HepG2 (cell line): Measurements from ENCODE around the gene UBASH3A. TPM values are rescaled to one million over a fixed set of nuclear protein-coding genes. Genes with fewer than 3 reads are reported as not detected.

Experiments
- ATAC-seq: fragments of 200-7000 bp; cut with Tn5 transposase; 3 replicates; pipeline ENCODE4 v1.9.1; 2020; ENCODE audit warnings: mild to moderate bottlenecking, moderate library complexity
- BruUV-seq: library from RNA; stranded (reverse); fragments of 400-500 nt; replicated peaks from 2 replicates; lab custom pipeline; 2021; lab: Mats Ljungman, UMichigan
- CTCF ChIA-PET: fragments of 300-600 bp; formaldehyde crosslinking; extraction: SDS; loops from one replicate; lab custom pipeline; 2021; ENCODE audit warnings: low total read pairs, inconsistent platforms, low intra/inter-chr PET ratio; lab: Yijun Ruan, JAX
- POLR2A ChIA-PET: fragments of 350-600 bp; sonication (Branson Sonifier 250); formaldehyde crosslinking; loops from one replicate; lab custom pipeline; 2020; ENCODE audit warnings: antibody characterized with exemption, inconsistent platforms; lab: Yijun Ruan, JAX
- DNase-seq: peaks from one replicate; pipeline ENCODE4 v3.0.0-alpha.2; 2015; ENCODE audit warnings: low spot score
- FAIRE-seq: peaks from 3 replicates; lab custom pipeline; 2011; peaks lifted over from hg19 to GRCh38; lab: Jason Lieb, UNC
- H2AFZ ChIP-seq: one replicate; pipeline ENCODE4 v1.6.1; 2011; ENCODE audit warnings: low read length, inconsistent platforms
- H3K27ac ChIP-seq: fragments of 300-600 bp; 3 replicates; pipeline ENCODE4 v1.8.0; 2011; ENCODE audit warnings: mixed run types, mild to moderate bottlenecking, mixed read lengths, low read length, inconsistent platforms; ENCODE audit not compliant: insufficient read depth; ENCODE audit errors: extremely low read length
- H3K27me3 ChIP-seq, 2 experiments: fragments of 200-600 bp in 1 of 2; 2 replicates in 1 of 2; 3 replicates in 1 of 2; pipeline versions ENCODE4 v1.6.0 to v1.8.0; 2011; ENCODE audit warnings: low read length in 2 of 2, mild to moderate bottlenecking in 2 of 2, moderate library complexity in 2 of 2, inconsistent platforms in 1 of 2; ENCODE audit not compliant: insufficient read depth in 2 of 2, control insufficient read depth in 1 of 2
- H3K36me3 ChIP-seq, 2 experiments: fragments of 200-600 bp in 1 of 2; replicated peaks in 1 of 2; 2 replicates in 1 of 2; 3 replicates in 1 of 2; pipeline versions ENCODE4 v1.5.1 to v1.8.0; 2011; ENCODE audit warnings: low read length in 2 of 2, inconsistent platforms in 1 of 2; ENCODE audit not compliant: insufficient read depth in 2 of 2, control insufficient read depth in 1 of 2
- H3K4me1 ChIP-seq: 2 replicates; pipeline ENCODE4 v1.5.1; 2012; ENCODE audit warnings: low read length, inconsistent platforms; ENCODE audit not compliant: insufficient read depth
- H3K4me2 ChIP-seq: 2 replicates; pipeline ENCODE4 v1.6.0; 2011; ENCODE audit warnings: low read depth, low read length, inconsistent platforms
- H3K4me3 ChIP-seq, 3 experiments: fragments of 200-600 bp in 1 of 3; sonication (generic), shearing (Covaris generic) in 1 of 3; replicated peaks in 1 of 3; 2 replicates each; pipeline ENCODE4 v1.5.1; 2011 to 2016; ENCODE audit warnings: low read length in 3 of 3, inconsistent platforms in 2 of 3, low read depth in 2 of 3, mild to moderate bottlenecking in 2 of 3, control low read depth in 1 of 3, mixed read lengths in 1 of 3; ENCODE audit not compliant: insufficient read depth in 1 of 3
- H3K79me2 ChIP-seq: one replicate; pipeline ENCODE4 v1.6.1; 2011; ENCODE audit warnings: low read length, inconsistent platforms; ENCODE audit not compliant: insufficient read depth
- H3K9ac ChIP-seq: 2 replicates; pipeline ENCODE4 v1.6.0; 2011; ENCODE audit warnings: mild to moderate bottlenecking, low read depth, low read length, inconsistent platforms; ENCODE audit not compliant: insufficient read depth
- H3K9me3 ChIP-seq: 2 replicates; pipeline ENCODE4 v1.5.1; 2012; ENCODE audit warnings: mild to moderate bottlenecking, low read length
- H4K20me1 ChIP-seq: 2 replicates; pipeline ENCODE4 v1.6.0; 2011; ENCODE audit warnings: inconsistent platforms, mild to moderate bottlenecking, low read length, moderate library complexity; ENCODE audit not compliant: insufficient read depth
- ATF7 ChIP-seq, 2 experiments: fragments of 450-650 bp in 1 of 2; sonication (generic) in 1 of 2; formaldehyde crosslinking in 1 of 2; IDR thresholded peaks; 2 replicates each; pipeline versions ENCODE4 v1.4.0 to v1.6.1; 2016 to 2020; ENCODE audit warnings: antibody characterized with exemption in 1 of 2, mild to moderate bottlenecking in 1 of 2, missing genetic modification reagents in 1 of 2
- HOXA3 ChIP-seq: sonication (generic); formaldehyde crosslinking; IDR thresholded peaks from 2 replicates; pipeline ENCODE4 v1.5.0; 2020; ENCODE audit warnings: missing genetic modification reagents
- MEIS2 ChIP-seq: sonication (generic); formaldehyde crosslinking; IDR thresholded peaks from 2 replicates; pipeline ENCODE4 v1.9.0; 2021; ENCODE audit warnings: mild to moderate bottlenecking, missing genetic modification reagents
- MIER3 ChIP-seq: IDR thresholded peaks from 2 replicates; pipeline ENCODE4 v1.6.1; 2016; ENCODE audit warnings: missing compliant biosample characterization, borderline replicate concordance
- MLLT10 ChIP-seq: sonication (generic); formaldehyde crosslinking; IDR thresholded peaks from 2 replicates; pipeline ENCODE4 v1.4.0; 2020; ENCODE audit warnings: missing genetic modification reagents
- NFKB2 ChIP-seq: sonication (generic); formaldehyde crosslinking; IDR thresholded peaks from 2 replicates; pipeline ENCODE4 v1.4.0; 2020; ENCODE audit warnings: missing genetic modification reagents, borderline replicate concordance
- PHF8 ChIP-seq: sonication (generic); formaldehyde crosslinking; IDR thresholded peaks from 2 replicates; pipeline ENCODE4 v1.5.0; 2020; ENCODE audit warnings: missing genetic modification reagents
- TBX3 ChIP-seq: fragments of 450-650 bp; IDR thresholded peaks from 2 replicates; pipeline ENCODE4 v1.6.1; 2017; ENCODE audit warnings: antibody characterized with exemption, mild to moderate bottlenecking, inconsistent platforms, borderline replicate concordance
- ZNF446 ChIP-seq: sonication (generic); formaldehyde crosslinking; IDR thresholded peaks from 2 replicates; pipeline ENCODE4 v1.5.0; 2020; ENCODE audit warnings: mild to moderate bottlenecking, missing genetic modification reagents
- ZNF567 ChIP-seq: sonication (generic); formaldehyde crosslinking; IDR thresholded peaks from 2 replicates; pipeline ENCODE4 v1.8.1; 2023; ENCODE audit warnings: mild to moderate bottlenecking, missing genetic modification reagents, borderline replicate concordance
- ZNF768 ChIP-seq: sonication (generic); formaldehyde crosslinking; IDR thresholded peaks from 2 replicates; pipeline ENCODE4 v1.4.0; 2020; ENCODE audit warnings: missing genetic modification reagents
- ZNF782 ChIP-seq: sonication (generic); formaldehyde crosslinking; IDR thresholded peaks from 2 replicates; pipeline ENCODE4 v1.4.0; 2020; ENCODE audit warnings: missing genetic modification reagents, mild to moderate bottlenecking, borderline replicate concordance
- ZNF879 ChIP-seq: sonication (generic); formaldehyde crosslinking; IDR thresholded peaks from 2 replicates; pipeline ENCODE4 v1.8.1; 2023; ENCODE audit warnings: missing genetic modification reagents
- WGBS: methylation state at CpG from one replicate; pipeline ENCODE4 v1.1.6; 2017; ENCODE audit warnings: low lambda C conversion rate; 5-methylcytosine and 5-hydroxymethylcytosine counted together
- in situ Hi-C: cut with HindIII; loops from 2 replicates; pipeline ENCODE4 v1.10.0; 2017; ENCODE audit warnings: low pct_unique_long_range_greater_than_20kb; ENCODE audit not compliant: extremely low pct_ligation_motif_present
- intact Hi-C: fragments of 100-400 bp; cut with micrococcal nuclease; formaldehyde crosslinking; loops from one replicate; pipeline ENCODE4 v1.10.0; 2022; ENCODE audit not compliant: unreplicated experiment
- polyA plus RNA-seq, 8 experiments: library from polyadenylated mRNA; depleted of rRNA in 3 of 8; stranded (reverse) in 7 of 8; unstranded in 1 of 8; fragments of >200 nt; fragmentation: Illumina TruSeq in 4 of 8; extraction: Trizol in 4 of 8; gene quantifications; 2 replicates each; pipeline versions ENCODE4 v1.2.1 to v1.2.3, GENCODE V29; 2011 to 2016; ENCODE audit warnings: low read depth in 4 of 8, missing spikeins in 1 of 8, mixed read lengths in 1 of 8; ENCODE audit not compliant: insufficient read depth in 1 of 8
- total RNA-seq, 5 experiments: library from RNA; depleted of rRNA; stranded (reverse); fragments of >200 nt; fragmentation: Illumina TruSeq; extraction: Trizol; gene quantifications; 2 replicates each; pipeline ENCODE4 v1.2.3, GENCODE V29; 2016; ENCODE audit warnings: low read depth in 1 of 5
- TF ChIP-seq, protein P1 (sequence below): fragments of 450-650 bp; IDR thresholded peaks from 2 replicates; pipeline ENCODE4 v1.6.1; 2017; ENCODE audit warnings: mild to moderate bottlenecking
- TF ChIP-seq, protein P2 (sequence below): sonication (generic); formaldehyde crosslinking; IDR thresholded peaks from 2 replicates; pipeline ENCODE4 v1.8.0; 2022; ENCODE audit warnings: mild to moderate bottlenecking, missing genetic modification reagents; ENCODE audit not compliant: insufficient replicate concordance
- TF ChIP-seq, protein P3 (sequence below): sonication (generic); formaldehyde crosslinking; IDR thresholded peaks from 2 replicates; pipeline ENCODE4 v1.8.1; 2023; ENCODE audit warnings: missing genetic modification reagents, inconsistent platforms, borderline replicate concordance
- TF ChIP-seq, protein P4 (sequence below): sonication (generic); formaldehyde crosslinking; IDR thresholded peaks from 2 replicates; pipeline ENCODE4 v1.4.0; 2020; ENCODE audit warnings: missing genetic modification reagents

UBASH3A gene
- total and polyA plus RNA-seq, 2 of the 13 experiments (the other 11 are each of a cell fraction or from before 2014, with no cell fraction given) = not detected

DNA sequence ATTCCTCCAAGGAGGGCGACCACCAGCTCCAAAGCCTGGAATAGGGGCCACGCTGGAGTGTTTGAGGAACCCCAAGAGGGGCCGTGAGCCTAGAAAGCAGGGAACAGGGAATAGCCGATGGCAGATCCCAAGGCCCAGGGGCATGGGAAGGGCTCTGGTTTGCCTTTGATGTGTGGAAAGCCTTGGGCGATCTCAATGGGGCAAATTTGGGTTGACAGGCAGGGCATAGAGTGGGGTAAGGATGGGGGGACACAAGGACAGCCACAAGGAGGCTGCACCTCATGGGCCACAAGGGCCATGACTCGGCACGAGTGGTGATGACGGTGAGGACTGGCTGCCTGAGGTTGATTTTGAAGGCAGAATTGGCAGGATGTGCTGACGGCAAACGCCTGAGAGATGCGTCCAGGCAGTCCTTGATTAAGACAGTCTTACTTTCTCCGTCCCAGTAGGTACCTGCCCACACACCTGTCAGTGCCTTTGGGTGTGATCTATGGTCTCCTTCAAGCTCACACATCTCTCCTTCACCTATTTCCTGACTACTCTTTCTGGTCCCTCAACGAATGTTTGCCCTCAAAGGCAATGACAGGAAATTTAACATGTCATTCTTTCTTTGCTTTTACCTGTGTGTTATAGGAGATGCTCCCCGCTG lies 5.8 kb upstream of the UBASH3A start:
- Histone ChIP-seq H3K9ac (no peak overlapping the region), H3K27me3 (no peaks in the 10 kb centered on the region; a peak in 1 of 5 replicates), H3K27ac (no peak overlapping the region), H3K4me2 (no peak overlapping the region), H3K36me3 (no peaks in the 10 kb centered on the region), H2AFZ (no peak overlapping the region), H3K79me2 (no peaks in the 10 kb centered on the region), H4K20me1 (no peaks in the 10 kb centered on the region), H3K4me3 (no peak overlapping the region), H3K9me3 (peaks cover 9% of the 10 kb centered on the region), H3K4me1 (peaks cover 21% of the 10 kb centered on the region)
- ChIA-PET CTCF (no interaction called here), POLR2A (interaction anchor here (1.3 to 1.8 kb wide), 2 partner anchors 8 to 12 kb away, joined by 4 to 6 read pairs; no protein-coding TSS in a partner anchor)
- ATAC-seq (no peak), DNase-seq (no peak), FAIRE-seq (no peak)
- no peak for TF ChIP-seq ZNF782
- TF ChIP-seq TBX3 = no peak
- TF ChIP-seq NFKB2 = no peak
- TF ChIP-seq, protein P1, sequence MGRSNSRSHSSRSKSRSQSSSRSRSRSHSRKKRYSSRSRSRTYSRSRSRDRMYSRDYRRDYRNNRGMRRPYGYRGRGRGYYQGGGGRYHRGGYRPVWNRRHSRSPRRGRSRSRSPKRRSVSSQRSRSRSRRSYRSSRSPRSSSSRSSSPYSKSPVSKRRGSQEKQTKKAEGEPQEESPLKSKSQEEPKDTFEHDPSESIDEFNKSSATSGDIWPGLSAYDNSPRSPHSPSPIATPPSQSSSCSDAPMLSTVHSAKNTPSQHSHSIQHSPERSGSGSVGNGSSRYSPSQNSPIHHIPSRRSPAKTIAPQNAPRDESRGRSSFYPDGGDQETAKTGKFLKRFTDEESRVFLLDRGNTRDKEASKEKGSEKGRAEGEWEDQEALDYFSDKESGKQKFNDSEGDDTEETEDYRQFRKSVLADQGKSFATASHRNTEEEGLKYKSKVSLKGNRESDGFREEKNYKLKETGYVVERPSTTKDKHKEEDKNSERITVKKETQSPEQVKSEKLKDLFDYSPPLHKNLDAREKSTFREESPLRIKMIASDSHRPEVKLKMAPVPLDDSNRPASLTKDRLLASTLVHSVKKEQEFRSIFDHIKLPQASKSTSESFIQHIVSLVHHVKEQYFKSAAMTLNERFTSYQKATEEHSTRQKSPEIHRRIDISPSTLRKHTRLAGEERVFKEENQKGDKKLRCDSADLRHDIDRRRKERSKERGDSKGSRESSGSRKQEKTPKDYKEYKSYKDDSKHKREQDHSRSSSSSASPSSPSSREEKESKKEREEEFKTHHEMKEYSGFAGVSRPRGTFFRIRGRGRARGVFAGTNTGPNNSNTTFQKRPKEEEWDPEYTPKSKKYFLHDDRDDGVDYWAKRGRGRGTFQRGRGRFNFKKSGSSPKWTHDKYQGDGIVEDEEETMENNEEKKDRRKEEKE = no peak
- no peak for TF ChIP-seq ZNF567 (CRISPR knock-in tag)
- TF ChIP-seq ZNF879 = no peak
- TF ChIP-seq ZNF446 = no peak
- no peak for TF ChIP-seq MEIS2 (CRISPR knock-in tag)
- TF ChIP-seq ATF7 (IDR thresholded peaks at IDR 0.05) = no peak
- no peak for TF ChIP-seq ATF7 (CRISPR knock-in tag; IDR thresholded peaks at IDR 0.05)
- TF ChIP-seq, protein P2, sequence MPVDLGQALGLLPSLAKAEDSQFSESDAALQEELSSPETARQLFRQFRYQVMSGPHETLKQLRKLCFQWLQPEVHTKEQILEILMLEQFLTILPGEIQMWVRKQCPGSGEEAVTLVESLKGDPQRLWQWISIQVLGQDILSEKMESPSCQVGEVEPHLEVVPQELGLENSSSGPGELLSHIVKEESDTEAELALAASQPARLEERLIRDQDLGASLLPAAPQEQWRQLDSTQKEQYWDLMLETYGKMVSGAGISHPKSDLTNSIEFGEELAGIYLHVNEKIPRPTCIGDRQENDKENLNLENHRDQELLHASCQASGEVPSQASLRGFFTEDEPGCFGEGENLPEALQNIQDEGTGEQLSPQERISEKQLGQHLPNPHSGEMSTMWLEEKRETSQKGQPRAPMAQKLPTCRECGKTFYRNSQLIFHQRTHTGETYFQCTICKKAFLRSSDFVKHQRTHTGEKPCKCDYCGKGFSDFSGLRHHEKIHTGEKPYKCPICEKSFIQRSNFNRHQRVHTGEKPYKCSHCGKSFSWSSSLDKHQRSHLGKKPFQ (CRISPR knock-in tag) = no peak
- TF ChIP-seq MLLT10 (CRISPR knock-in tag) = no peak
- TF ChIP-seq PHF8 (CRISPR knock-in tag) = no peak
- no peak for TF ChIP-seq HOXA3 (CRISPR knock-in tag)
- no peak for TF ChIP-seq ZNF768
- no peak for TF ChIP-seq MIER3
- TF ChIP-seq, protein P3, sequence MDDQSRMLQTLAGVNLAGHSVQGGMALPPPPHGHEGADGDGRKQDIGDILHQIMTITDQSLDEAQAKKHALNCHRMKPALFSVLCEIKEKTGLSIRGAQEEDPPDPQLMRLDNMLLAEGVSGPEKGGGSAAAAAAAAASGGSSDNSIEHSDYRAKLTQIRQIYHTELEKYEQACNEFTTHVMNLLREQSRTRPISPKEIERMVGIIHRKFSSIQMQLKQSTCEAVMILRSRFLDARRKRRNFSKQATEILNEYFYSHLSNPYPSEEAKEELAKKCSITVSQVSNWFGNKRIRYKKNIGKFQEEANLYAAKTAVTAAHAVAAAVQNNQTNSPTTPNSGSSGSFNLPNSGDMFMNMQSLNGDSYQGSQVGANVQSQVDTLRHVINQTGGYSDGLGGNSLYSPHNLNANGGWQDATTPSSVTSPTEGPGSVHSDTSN (CRISPR knock-in tag) = no peak
- TF ChIP-seq, protein P4, sequence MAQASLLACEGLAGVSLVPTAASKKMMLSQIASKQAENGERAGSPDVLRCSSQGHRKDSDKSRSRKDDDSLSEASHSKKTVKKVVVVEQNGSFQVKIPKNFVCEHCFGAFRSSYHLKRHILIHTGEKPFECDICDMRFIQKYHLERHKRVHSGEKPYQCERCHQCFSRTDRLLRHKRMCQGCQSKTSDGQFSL (CRISPR knock-in tag) = no peak
- intact Hi-C loops = no loop called here
- 71% methylated on average over 13 of the region's 14 CpGs for WGBS
- in situ Hi-C loops = no loop called here
- BruUV-seq = no TSS peak
